Activated CD4-positive, alpha-beta T cell treated with anti-CD3 and anti-CD28 coated beads, Interleukin-2, Interleukin-6, amounts not matched to agents 100 ng/mL and 50 ng/mL, durations not matched to agents 16 hours and 8 hours (primary cell): Measurements from ENCODE around the gene NCK2.
A peak's percentile ranks its signal among the peaks of the same experiment; 100 is the strongest.
"Not testable (repeated sequence)": the region's sequence is repeated elsewhere in the genome, so short reads cannot be mapped to it uniquely, and the experiment has no call there.

Experiments
- DNase-seq: peaks from one replicate; pipeline ENCODE4 v3.0.0-alpha.2; 2020

NCK2 gene

DNA sequence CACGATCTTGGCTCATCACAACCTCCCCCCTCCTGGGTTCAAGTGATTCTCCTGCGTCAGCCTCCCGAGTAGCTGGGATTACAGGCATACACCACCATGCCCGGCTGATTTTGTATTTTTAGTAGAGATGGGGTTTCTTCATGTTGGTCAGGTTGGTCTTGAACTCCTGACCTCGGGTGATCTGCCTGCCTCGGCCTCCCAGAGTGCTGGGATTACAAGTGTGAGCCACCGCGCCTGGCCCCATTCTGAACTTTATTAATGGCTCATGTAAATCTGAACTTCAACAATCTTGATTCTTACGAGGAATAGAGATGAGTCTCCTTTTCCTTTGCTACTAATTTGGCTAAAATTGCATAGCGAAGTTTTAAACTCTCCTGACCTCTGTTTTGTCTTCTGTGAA lies 12.2 kb downstream of the NCK2 start:
- not testable (repeated sequence) for DNase-seq

DNA sequence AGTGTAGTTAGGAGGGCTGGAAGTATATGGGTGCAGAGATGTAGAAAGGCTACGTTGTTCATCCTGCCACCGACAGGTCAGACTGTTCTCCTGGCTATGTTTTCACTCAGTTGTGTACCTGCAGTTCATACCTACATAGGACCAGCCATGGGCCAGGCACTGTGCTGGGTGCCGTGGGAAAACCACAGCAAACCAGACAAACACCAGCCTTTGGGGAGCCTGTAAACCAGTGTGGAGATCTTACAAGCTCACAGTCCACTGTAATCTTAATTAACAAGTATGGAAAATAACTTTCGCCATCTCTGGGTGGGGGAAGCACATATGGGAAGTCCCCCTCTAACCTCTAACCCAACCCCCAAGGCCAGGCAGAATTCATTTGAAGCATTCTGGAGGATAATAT lies 12.7 kb downstream of the NCK2 start:
- DNase-seq = no peak

DNA sequence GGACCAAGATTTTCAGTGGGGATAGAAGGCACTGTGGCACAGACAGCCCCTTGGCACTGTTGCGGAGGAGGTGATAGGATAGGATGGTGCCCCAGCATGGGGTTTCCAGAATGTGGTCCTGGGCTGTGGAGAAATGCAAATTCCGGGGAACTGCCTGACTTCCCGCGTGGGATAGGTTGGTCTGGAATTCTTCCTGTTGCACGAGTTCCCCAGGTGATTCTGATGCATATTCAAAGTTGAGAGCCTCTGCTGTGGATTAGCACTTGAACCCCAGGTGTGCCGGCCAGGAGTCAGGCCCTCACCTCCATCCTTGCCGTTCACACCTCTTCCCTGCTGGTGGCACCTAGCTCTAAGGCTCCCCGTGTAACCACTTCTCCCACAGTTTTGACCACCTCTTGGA lies 15.5 kb downstream of the NCK2 start:
- no peak for DNase-seq

DNA sequence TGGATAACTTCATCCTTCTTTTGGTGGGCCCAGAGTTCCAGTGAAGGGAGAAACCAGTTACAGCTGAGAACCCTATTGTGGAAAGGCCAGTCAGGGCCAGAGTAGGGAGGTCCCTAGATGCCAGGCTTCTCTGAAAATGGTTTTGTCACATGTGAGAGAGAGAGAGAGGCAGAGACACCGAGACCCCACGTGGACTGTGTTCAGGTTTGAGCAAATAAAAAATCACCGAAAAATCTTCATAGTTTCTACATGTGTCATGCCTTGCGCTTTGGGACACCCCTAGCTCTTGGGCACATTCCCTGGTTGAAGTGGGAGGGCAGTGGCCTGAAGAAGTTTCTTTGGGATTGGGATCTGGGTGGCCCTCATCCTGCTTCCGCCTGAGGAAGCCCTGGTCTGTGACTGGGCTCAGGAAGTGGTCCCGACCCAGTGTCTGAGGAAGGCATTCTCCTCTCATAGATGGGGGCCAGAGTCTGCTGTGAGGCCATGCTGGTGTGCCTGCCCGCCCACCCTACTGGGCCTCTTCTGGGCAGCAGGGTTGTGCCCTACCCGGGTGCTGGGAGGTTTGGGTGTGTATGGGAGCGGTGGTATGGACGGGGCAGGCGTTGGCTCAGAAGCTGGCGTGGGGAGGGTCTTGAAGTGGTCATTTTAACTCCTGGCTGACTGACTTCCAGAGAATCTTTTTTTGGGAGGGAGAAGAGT lies 16.1 kb downstream of the NCK2 start:
- no peak for DNase-seq

DNA sequence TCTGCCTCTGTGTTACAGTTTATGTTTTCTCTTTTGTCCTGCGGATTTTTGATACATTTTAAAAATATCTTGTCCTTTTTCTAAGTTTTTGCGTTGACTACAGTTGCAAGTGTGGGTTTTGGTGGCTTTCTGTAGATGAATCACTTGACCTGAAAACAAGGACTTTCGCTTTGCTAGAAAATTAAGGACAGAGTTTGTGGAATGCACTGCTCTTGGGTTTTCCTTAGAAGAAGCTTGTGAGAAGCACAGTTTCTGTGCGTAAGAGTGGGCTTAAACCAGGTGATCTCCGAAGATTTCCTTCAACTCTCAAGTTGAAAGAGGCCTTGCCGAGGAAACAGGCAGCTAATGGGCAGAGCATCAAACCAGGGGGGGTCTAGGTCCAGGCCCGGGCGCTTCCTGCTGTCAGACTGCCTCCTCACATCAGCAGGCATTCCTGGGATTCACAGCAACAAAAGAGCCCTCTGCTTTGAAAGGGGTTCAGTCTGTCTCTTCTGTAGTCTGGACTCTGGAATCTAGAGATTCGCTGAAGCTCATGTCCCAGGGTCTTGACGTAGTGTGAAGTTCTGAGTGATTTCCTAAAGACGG lies 17.3 kb downstream of the NCK2 start:
- DNase-seq = no peak

DNA sequence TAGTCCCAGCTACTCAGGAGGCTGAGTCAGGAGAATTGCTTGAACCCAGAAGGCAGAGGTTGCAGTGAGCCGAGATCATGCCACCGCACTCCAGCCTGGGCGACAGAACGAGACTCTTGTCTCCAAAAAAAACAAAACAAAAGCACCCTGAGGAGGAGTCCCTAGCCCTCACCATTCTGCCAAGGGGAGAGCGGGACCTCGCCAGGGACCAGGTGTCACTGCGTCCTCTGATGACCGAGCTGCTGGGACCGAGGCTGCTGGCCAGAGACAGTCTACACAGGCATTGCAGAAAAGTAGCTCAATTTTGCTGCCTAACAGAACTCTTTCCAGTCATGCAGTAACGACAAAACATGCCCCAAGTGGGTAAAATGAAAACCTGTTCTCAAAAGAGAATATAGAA lies 18.4 kb downstream of the NCK2 start:
- no peak for DNase-seq

DNA sequence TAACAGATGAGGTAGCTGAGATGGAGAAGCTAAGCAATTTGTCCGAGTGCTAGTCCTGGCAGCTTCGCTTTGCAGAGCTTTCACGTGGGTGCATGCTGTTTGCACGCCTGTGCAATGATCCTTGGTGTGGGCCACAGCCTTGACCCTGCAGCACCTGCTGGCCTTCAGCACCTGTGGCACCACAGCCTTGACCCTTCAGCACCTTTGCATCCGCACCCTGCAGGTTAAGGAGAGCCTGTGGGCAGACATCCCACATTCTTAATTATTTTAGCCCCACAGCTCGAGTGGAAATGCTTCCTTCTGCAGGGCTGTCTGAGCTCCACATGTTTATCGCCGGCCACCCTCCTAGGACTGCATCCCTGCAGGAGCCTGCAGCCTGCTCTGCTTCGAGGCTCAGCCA lies 19.3 kb downstream of the NCK2 start:
- no peak for DNase-seq

DNA sequence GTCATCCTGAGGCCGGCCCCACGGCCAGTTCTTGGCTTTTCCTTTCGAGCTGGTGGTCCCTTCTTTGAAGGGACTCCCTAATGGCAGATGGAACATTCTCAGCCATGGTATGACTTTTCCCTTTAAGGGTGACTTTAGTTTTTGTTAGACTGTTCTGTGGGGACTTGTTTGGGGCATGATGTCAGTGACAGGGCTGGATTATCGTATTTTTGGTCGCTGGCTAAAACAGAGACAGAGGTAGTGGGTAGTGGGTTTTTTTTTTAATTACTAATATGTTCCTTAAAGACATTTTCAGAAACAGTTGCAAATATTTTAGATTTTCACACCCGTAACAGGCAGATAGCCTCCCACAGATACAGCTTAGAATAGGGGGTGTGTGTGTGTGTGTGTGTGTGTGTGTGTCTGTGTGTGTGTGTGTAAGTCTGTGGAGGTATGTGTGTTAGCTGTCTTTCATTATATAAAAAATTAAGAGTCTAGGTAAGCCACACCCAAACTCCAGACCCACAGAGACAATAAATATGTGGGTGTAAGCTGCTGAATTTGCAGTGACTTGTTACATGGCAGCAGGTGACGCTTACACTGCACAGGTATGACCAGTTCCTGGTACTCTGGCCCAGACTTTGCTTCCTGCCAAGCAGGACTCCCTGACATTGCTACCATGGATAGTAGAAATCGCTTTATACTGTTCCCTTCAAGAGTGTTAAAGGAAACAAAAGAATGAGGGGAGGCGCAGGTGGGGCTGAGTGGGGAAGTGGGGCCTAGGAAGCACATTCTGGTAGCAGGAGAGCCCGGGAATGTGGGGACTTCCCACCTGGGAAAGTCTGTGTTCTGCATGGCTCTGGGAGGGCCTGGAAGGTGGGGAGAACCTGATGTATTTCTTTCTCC lies 20.9 kb downstream of the NCK2 start:
- no peak for DNase-seq

DNA sequence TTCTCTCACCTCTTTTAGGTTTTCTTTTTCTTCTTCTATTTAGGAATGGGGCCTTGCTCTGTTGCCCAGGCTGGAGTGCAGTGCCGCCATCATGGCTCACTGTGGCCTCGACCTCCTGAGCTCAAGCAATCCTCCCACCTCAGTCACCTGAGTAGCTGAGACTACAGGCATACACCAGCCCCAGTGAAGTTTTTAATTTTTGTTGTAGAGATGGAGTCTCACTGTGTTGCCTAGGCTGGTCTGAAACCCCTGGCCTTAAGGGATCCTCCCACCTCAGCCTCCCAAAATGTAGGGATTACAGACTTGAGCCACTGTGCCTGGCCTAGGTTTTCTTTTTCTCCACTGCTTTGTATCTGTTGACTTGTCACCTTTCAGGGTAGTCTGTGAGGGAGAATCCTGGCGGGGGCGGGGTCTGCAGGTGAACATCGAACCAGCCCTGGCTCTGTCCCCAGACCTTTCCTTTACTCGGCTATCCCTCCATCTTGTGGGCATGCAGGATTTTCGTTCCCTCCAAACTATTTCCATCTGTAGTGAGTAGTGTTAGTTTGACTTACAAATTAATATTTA lies 21.7 kb downstream of the NCK2 start:
- no peak for DNase-seq

DNA sequence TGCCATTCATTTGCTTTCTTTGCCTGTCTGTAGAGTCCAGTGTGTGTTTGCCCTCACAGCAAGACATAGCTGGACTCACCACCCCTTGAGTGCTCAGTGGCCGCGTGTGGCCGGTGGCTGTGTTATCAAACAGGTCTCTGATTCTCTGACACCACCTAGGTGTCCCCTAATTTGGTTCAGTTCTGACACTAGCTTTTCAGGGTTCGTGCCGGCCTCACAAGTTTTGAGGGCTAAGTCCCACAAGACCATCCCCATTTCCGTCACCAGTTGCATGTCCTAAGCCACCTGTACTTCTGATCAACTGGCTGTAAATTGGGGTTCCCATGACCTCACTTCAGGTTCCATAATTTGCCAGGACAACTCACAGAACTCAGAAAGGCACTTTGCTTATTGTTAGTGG lies 23.5 kb downstream of the NCK2 start:
- DNase-seq = no peak

DNA sequence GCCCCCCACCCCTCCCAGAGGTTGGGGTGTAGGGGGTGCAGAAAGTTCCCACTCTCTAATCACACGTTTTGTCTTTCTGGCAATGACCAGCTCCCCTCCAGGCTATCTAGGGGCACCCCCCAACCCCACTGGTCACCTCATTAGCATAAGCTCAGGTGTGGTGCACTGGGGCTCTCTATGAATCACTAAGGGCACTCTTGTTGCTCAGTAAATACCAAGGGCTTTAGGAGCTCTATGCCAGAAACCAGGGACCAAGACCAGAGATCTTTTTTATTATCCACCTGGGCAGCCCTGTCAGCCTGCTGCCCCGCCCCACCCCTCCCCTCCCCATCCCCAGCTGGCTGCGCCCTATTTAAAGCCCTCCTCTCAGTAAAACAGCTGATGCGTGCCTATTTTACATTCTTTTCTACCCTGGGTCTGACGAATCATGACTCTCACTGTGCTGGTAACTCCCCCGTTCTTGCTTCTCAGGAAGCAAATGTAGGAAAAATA lies 24.3 kb downstream of the NCK2 start:
- no peak for DNase-seq

DNA sequence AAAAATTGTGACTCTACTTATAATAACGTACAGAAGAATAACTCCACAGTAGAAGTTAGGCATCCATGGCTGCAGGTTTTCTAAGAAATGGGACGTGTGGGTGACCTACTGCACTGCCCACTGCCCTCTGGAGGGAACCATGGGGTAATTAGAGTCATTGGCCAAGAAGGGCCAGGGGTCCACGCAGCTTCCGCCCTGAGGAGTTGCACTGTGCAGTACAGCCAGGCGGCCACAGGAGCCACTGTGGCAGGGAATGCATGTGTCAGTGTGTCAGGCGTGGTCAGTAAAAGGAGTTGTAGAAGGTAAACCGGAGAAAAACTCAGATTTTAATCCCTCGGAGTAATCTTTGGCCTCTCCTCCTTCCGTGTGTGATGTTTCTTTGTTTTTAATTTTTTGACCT lies 24.8 kb downstream of the NCK2 start:
- DNase-seq = no peak

DNA sequence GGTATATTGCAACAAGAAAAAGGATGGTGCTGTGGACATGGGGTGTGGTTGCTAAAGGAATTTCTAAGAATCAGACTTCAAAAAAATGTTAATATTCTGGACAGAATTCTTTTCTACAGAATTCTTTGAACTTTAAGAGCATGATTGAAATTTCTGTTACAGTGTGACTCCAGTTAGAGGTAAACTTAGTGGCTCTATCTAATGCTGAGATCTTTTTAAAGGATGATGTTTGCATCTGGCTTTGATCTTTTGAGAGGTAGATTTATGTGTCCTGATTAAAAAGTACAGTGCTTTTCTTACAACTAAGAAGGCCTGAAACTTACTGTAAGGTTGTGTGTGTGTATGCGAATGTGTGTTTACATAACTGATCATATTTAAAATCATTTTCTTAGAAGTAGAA lies 25.4 kb downstream of the NCK2 start:
- DNase-seq = no peak

DNA sequence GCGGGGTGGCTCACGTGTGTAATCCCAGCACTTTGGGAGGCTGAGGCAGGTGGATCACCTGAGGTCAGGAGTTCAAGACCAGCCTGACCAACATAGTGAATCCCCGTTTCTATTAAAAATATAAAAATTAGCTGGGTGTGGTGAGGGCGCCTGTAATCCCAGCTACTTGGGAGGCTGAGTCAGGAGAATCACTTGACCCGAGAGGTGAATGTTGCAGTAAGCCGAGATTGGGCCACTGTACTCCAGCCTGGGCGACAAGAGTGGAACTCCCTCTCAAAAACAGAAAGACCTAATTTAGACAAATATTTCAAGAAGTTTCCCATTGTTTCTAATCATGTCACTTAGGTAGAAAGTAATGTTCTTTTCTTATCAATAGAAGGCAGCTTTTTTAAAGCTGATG lies 26.6 kb downstream of the NCK2 start:
- not testable (repeated sequence) for DNase-seq

DNA sequence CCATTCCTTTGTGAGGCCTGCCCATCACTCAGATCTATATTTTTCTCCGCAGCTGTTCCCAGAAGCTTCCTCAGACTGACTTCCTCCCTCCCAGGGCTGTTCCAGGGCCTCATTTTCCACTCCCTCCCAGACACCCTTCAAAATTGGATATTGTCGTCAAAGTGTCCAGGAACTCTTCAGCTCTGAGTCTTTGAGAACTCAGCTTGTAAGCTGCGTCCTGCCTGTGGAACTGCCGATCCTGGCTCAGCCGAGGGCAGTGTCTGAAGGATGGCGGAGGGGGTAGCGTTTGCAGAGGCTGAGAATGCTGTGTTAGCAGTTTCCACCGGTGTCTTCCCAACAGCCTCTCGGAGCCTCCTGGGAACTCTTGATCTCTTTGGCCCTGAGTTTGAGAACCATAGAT lies 27.1 kb downstream of the NCK2 start:
- no peak for DNase-seq

DNA sequence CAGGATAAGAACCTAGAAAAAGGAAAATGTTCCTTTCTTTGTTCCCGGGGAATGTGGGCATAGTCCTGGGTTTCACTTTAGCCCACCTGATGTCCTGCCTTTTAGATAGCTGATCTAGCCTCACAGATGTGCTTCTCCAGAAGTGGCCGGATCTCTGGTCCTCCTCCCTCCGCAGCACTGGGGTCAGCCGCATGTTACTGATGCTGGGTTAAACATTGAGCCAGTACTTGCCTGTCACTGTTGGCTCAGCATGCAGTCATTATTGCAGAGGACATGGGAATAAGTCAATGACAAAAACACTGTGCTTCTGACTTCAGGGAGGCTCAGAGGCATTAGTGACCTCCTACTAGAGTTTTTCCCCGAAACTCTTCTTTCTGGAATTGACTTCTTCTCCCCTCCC lies 27.6 kb downstream of the NCK2 start:
- DNase-seq = no peak

DNA sequence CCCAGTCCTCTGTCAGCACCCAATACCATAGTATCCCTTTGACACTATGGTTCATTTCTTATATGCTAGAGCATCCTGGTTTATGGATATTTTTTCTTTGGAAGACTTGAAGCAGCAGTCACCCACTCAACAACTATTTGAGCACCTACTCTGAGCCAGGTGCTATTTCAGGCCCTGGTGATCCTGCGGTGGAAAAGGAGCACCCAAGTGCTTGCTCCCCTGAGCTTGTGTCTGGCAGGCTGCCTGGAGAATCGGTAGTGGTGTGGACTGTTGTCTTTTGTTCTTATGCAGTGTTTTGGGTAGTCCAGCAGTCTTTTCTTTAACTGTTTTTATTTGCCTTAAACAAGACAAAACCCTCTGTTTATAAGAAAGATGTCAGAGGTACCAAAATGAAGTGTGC lies 28.9 kb downstream of the NCK2 start:
- no peak for DNase-seq

DNA sequence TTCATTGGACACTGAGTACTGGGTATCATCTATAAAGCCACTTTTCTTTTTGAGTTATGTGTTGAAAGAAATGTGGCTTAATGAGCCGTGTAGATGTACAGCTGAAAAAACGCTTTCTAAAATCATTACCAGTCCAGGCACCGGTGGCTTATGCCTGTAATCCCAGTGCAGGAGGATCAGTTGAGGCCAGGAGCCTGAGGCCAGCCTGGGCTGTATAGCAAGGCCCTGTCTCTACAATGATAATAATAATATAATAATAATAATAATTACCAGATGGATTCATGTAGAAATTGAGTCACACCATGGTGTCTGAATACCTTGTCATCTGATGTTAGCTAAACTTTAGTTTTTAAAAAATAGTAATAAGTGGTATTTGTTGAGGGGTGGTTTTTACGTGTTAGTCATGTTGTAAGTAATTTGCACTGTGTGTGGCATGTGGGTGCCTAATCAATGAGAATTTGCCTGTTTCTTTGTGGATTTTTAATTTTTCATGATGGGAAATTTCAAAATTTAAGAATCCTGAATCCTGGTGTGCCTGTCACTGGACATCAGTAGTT lies 30.1 kb downstream of the NCK2 start:
- no peak for DNase-seq

DNA sequence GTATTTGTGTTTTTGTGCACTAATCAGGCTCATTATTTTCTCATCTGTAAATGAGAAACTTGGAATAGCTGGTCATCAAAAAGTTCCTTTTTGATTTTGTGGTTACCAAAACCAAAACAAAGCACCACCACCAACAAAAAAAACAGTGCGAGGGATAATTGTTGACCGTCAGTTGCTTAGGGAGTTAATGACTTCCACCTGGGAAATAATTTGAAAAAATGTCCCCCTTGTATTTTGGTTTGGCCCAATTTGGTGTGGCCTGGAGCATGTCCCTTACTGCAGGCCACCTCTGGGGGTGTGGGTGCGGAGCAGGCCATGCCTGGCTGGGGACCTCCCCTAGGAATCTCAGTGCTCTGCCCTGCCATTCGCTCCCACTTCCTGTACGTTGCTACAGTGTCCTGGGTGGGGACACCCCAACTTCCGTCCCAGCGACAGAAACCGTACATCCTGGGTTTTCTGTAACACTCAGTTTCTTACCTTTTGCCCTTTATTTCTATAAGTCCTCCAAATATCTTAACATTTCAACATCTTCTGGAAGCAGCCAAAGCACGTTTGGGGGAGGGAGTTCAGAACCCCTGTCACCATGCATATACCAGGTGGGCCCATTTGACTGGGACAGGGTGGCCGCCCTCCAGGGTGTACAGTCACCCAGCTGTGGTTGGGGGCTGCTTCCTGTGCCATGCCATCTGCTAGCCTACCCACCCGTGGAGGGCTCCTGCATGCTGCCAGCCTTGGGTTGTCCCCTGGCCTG lies 31.3 kb downstream of the NCK2 start:
- DNase-seq = peak; percentile 49

DNA sequence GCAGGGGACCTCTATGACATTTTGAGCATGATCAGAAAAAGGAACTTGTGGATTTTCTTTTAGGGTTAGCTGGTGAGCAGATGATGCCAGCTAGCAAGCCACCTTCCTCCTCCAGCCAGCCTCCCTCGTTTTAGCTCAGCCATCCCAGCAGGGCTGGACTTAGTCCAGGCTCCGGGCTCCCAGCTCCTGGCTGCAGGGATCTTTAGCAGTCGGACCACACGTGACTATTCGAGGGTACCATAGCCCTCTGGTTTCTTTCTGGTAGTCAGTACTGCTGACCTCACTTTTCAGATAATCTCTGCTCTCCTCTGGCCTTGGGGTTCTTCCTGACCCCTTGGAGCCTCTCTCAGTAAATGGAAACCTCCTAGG lies 31.8 kb downstream of the NCK2 start:
- DNase-seq = no peak

DNA sequence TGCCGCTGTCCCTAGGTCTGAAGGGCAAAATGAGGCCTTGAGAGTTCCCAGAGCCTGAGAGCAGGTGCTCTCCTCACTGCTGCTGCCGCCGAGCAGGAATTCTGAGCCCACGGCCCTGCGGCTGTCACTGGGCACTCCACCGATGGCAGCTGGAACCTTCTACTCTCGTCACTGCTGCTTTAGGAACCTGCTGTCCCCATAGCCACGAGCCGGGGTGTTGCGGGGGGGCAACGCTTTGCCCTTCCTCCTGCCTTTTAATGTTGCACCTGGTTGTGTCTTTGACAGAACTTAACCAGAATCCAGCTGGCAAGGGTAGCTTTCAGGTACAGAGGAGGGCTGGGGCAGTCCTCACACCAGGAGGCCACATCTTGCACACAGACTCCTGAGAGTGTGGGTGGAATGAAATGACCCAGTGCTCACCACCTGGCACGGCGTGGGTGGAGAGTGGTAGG lies 32.3 kb downstream of the NCK2 start:
- DNase-seq = no peak

DNA sequence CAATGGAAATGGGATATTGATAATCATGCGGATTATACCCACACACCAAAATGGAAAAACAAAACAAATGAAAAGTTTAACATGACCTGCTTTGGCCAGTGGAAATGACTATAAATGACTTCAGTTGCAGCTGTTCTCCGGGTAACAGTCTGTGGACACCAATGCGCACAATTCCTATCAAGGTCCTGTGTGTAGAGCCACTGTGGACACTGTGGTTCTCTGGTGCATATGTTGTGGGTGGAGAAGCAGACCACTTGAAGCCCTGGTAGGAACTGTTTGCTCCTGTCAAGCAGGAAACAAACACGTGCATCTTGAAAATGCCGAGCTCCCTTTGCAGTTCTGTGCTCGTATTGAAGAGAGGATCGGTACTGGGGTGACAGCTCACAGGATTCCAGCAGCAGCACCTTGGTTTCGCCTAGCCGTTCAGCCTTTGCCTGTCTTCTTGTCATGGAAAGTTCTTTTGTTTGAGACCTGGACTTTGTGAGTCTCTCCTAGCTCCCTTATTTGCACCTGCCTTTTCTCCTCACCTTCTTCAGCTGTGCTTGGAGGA lies 32.9 kb downstream of the NCK2 start:
- no peak for DNase-seq
